Astrocyte (in vitro differentiated cells and primary cell): ENCODE data around the gene CASP10. TPM values are rescaled to one million over a fixed set of nuclear protein-coding genes. Genes with fewer than 3 reads are reported as not detected.

Source experiments
- DNase-seq: peaks from one replicate; pipeline ENCODE4 v3.0.0-alpha.2; 2010; ENCODE audit warnings: low read depth
- FAIRE-seq: peaks from 2 replicates; lab custom pipeline; 2011; peaks lifted over from hg19 to GRCh38; lab: Jason Lieb, UNC
- H2AFZ ChIP-seq: 2 replicates; pipeline ENCODE4 v1.6.0; 2012; ENCODE audit warnings: low read depth, low read length, inconsistent platforms
- H3K27ac ChIP-seq: 2 replicates; pipeline ENCODE4 v1.5.1; 2011; ENCODE audit warnings: low read depth, low read length, inconsistent platforms
- H3K27me3 ChIP-seq: 2 replicates; pipeline ENCODE4 v1.6.0; 2011; ENCODE audit warnings: low read length, inconsistent platforms; ENCODE audit not compliant: insufficient read depth
- H3K36me3 ChIP-seq: 2 replicates; pipeline ENCODE4 v1.5.1; 2011; ENCODE audit warnings: low read length, inconsistent platforms; ENCODE audit not compliant: insufficient read depth
- H3K4me1 ChIP-seq: 2 replicates; pipeline ENCODE4 v1.5.1; 2011; ENCODE audit warnings: low read length, inconsistent platforms; ENCODE audit not compliant: insufficient read depth
- H3K4me2 ChIP-seq: 2 replicates; pipeline ENCODE4 v1.6.0; 2012; ENCODE audit warnings: low read length, inconsistent platforms
- H3K4me3 ChIP-seq: 2 replicates; pipeline ENCODE4 v1.5.1; 2011; ENCODE audit warnings: low read depth, mild to moderate bottlenecking, low read length, inconsistent platforms; ENCODE audit not compliant: insufficient read depth
- H3K79me2 ChIP-seq: 2 replicates; pipeline ENCODE4 v1.6.0; 2012; ENCODE audit warnings: mild to moderate bottlenecking, low read length, inconsistent platforms; ENCODE audit not compliant: insufficient read depth
- H3K9ac ChIP-seq: 2 replicates; pipeline ENCODE4 v1.6.0; 2012; ENCODE audit warnings: mild to moderate bottlenecking, low read length, inconsistent platforms
- H3K9me3 ChIP-seq: 2 replicates; pipeline ENCODE4 v1.5.1; 2012; ENCODE audit warnings: low read depth, mild to moderate bottlenecking, low read length, inconsistent platforms; ENCODE audit not compliant: insufficient read depth
- H4K20me1 ChIP-seq: 2 replicates; pipeline ENCODE4 v1.6.0; 2012; ENCODE audit warnings: low read length, inconsistent platforms; ENCODE audit not compliant: insufficient read depth
- H3K27ac Mint-ChIP-seq: one replicate; pipeline ENCODE4 v1.8.0; 2021; ENCODE audit warnings: mild to moderate bottlenecking, mixed read lengths; ENCODE audit not compliant: unreplicated experiment
- H3K27me3 Mint-ChIP-seq: one replicate; pipeline ENCODE4 v1.8.0; 2021; ENCODE audit warnings: low read depth, mixed read lengths; ENCODE audit not compliant: unreplicated experiment
- H3K36me3 Mint-ChIP-seq: one replicate; pipeline ENCODE4 v1.8.0; 2021; ENCODE audit warnings: low read depth, mixed read lengths; ENCODE audit not compliant: unreplicated experiment
- H3K4me1 Mint-ChIP-seq: one replicate; pipeline ENCODE4 v1.8.0; 2021; ENCODE audit warnings: low read depth, mixed read lengths; ENCODE audit not compliant: unreplicated experiment
- H3K4me3 Mint-ChIP-seq: one replicate; pipeline ENCODE4 v1.8.0; 2021; ENCODE audit warnings: mild to moderate bottlenecking, moderate library complexity, mixed read lengths; ENCODE audit not compliant: unreplicated experiment
- H3K9me3 Mint-ChIP-seq: one replicate; pipeline ENCODE4 v1.8.0; 2021; ENCODE audit warnings: mild to moderate bottlenecking, mixed read lengths; ENCODE audit not compliant: unreplicated experiment
- CTCF ChIP-seq: IDR thresholded peaks from 2 replicates; pipeline ENCODE4 v1.5.1; 2011; ENCODE audit warnings: low read depth, mild to moderate bottlenecking, inconsistent platforms, low read length, moderate library complexity; ENCODE audit not compliant: insufficient read depth
- EZH2 ChIP-seq: IDR thresholded peaks from 2 replicates; pipeline ENCODE4 v1.6.1; 2012; ENCODE audit warnings: mild to moderate bottlenecking, low read length, inconsistent platforms; ENCODE audit not compliant: insufficient read depth
- total RNA-seq: library from RNA; stranded (reverse); gene quantifications from 2 replicates; pipeline ENCODE4 v1.2.1, GENCODE V29; 2021

CASP10 gene
- total RNA-seq, 1 donor from 2014 or later = 0.43 TPM

- FAIRE-seq = no peak
Measured at GRCh38 chr2:201233812-201234662, 51.1 kb downstream of the CASP10 start.

DNA sequence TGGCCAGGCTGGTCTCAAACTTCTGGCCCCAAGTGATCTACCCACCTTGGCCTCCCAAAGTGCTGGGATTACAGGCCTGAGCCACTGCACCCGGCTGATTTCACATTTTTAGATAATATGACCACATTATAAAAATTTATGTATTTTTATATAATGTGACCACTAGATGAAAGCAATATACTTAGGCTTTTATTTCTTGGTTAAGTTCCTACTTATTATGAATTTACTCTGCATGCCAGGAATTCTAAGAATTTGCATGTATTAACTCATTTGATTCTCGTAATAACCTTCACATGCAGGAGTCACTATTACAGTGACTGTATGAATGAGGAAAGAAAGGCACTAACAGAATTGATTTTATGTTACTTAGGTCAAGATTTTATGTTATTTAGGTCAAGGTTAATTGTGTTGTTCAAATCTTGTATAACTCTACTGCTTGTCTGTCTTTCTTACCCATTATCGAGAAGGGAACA is 51.8 kb downstream of the CASP10 start:
- no peak overlapping the region for H3K4me3 Mint-ChIP-seq

More at GRCh38 chr2:201233812-201234662, 51.1 kb downstream of the CASP10 start:
- no peaks in the 10 kb centered on the region for H3K9me3 ChIP-seq
- H3K79me2 ChIP-seq = no peaks in the 10 kb centered on the region
- DNase-seq = no peak
- no peaks in the 10 kb centered on the region for H3K36me3 ChIP-seq
- no peaks in the 10 kb centered on the region for H3K9me3 Mint-ChIP-seq
- no peak overlapping the region for H3K27ac ChIP-seq
- H2AFZ ChIP-seq = no peak overlapping the region
- no peaks in the 10 kb centered on the region for H3K36me3 Mint-ChIP-seq
- H3K4me1 ChIP-seq = no peaks in the 10 kb centered on the region
- H3K27me3 ChIP-seq = no peaks in the 10 kb centered on the region
- H3K4me3 ChIP-seq = no peak overlapping the region
- TF ChIP-seq CTCF = no peak
- TF ChIP-seq EZH2 = no peak
- no peak overlapping the region for H3K9ac ChIP-seq
- no peaks in the 10 kb centered on the region for H4K20me1 ChIP-seq
- H3K4me2 ChIP-seq = no peak overlapping the region
- no peak overlapping the region for H3K4me3 Mint-ChIP-seq
- H3K4me1 Mint-ChIP-seq = peaks cover 5% of the 10 kb centered on the region
- no peak overlapping the region for H3K27ac Mint-ChIP-seq
- H3K27me3 Mint-ChIP-seq = no peaks in the 10 kb centered on the region

More for the DNA sequence above, 51.8 kb downstream of the CASP10 start:
- Histone ChIP-seq H2AFZ (no peak overlapping the region), H3K9ac (no peak overlapping the region), H3K4me1 (no peaks in the 10 kb centered on the region), H3K9me3 (no peaks in the 10 kb centered on the region), H3K27ac (no peak overlapping the region), H4K20me1 (no peaks in the 10 kb centered on the region), H3K27me3 (no peaks in the 10 kb centered on the region), H3K4me2 (no peak overlapping the region), H3K36me3 (no peaks in the 10 kb centered on the region), H3K79me2 (no peaks in the 10 kb centered on the region), H3K4me3 (no peak overlapping the region)
- H3K4me1 Mint-ChIP-seq = peaks cover 5% of the 10 kb centered on the region
- H3K36me3 Mint-ChIP-seq = no peaks in the 10 kb centered on the region
- H3K9me3 Mint-ChIP-seq = no peaks in the 10 kb centered on the region
- peak; percentile 23 for DNase-seq
- no peaks in the 10 kb centered on the region for H3K27me3 Mint-ChIP-seq
- no peak overlapping the region for H3K27ac Mint-ChIP-seq
- no peak for FAIRE-seq
- TF ChIP-seq EZH2 (no peak), CTCF (no peak)
